ENCODE results near the gene FKBP14. TPM values are rescaled to one million over a fixed set of nuclear protein-coding genes. Genes with fewer than 3 reads are reported as not detected.

Gene FKBP14
- total and polyA plus RNA-seq, 10 donors: 1.2 to 14.7 (median 8.8) TPM

GRCh38 chr7:30023524-30023923 lies 3.0 kb downstream of the FKBP14 start:
- H3K9me3 ChIP-seq: no peaks in the 10 kb centered on the region
- WGBS, 5 donors: 92 to 98% (median 96%) methylated on average over 6 of the region's 6 CpGs

GRCh38 chr7:30022991-30023390 lies 3.5 kb downstream of the FKBP14 start:
- TF ChIP-seq CTCF (IDR thresholded peaks at IDR 0.05 in 8 of 11, conservative IDR thresholded peaks at IDR 0.05 in 3 of 11) (no peak), POLR2A (IDR thresholded peaks at IDR 0.05) (no peak), POLR2AphosphoS5 (IDR thresholded peaks at IDR 0.05) (no peak)
- H3K36me3 ChIP-seq: peaks cover 0 to 10% (median 0%) of the 10 kb centered on the region in 6 donors
- no peak overlapping the region for H3K27ac ChIP-seq
- intact Hi-C loops (cut with DNase I; ENCODE audit: low total_unique reads): no loop called here
- no peak overlapping the region for H3K4me3 ChIP-seq
- no peaks in the 10 kb centered on the region for H3K9me3 ChIP-seq
- peaks cover 18 to 50% (median 30%) of the 10 kb centered on the region in 6 donors for H3K4me1 ChIP-seq
- no peaks in the 10 kb centered on the region for H3K27me3 ChIP-seq (replicated peaks in 1 of 7)
- DNase-seq: no peak

More at GRCh38 chr7:30023524-30023923, 3.0 kb downstream of the FKBP14 start:
- Histone ChIP-seq H3K27ac (no peak overlapping the region), H3K4me3 (no peak overlapping the region), H3K27me3 (replicated peaks in 1 of 7) (no peaks in the 10 kb centered on the region), H3K36me3 (peaks cover 0 to 5% (median 0%) of the 10 kb centered on the region in 6 donors), H3K4me1 (peaks cover 18 to 50% (median 30%) of the 10 kb centered on the region in 6 donors)
- TF ChIP-seq CTCF (IDR thresholded peaks at IDR 0.05 in 8 of 11, conservative IDR thresholded peaks at IDR 0.05 in 3 of 11): no peak
- no peak for TF ChIP-seq POLR2A (IDR thresholded peaks at IDR 0.05)
- no peak for TF ChIP-seq POLR2AphosphoS5 (IDR thresholded peaks at IDR 0.05)
- no peak for DNase-seq
- intact Hi-C loops (cut with DNase I; ENCODE audit: low total_unique reads): no loop called here

- DNase-seq: no peak
- WGBS, 5 donors: 20 to 47% (median 32%) methylated on average over 1 of the region's 1 CpG
- intact Hi-C loops (cut with DNase I; ENCODE audit: low total_unique reads): no loop called here
- TF ChIP-seq POLR2AphosphoS5 (IDR thresholded peaks at IDR 0.05) (no peak), POLR2A (IDR thresholded peaks at IDR 0.05) (no peak), CTCF (IDR thresholded peaks at IDR 0.05 in 8 of 11, conservative IDR thresholded peaks at IDR 0.05 in 3 of 11) (no peak)
- peaks cover 0 to 30% (median 3%) of the 10 kb centered on the region in 6 donors for H3K36me3 ChIP-seq
- H3K27me3 ChIP-seq (replicated peaks in 1 of 7): no peaks in the 10 kb centered on the region
- H3K9me3 ChIP-seq: no peaks in the 10 kb centered on the region
- no peak overlapping the region for H3K4me3 ChIP-seq
- H3K27ac ChIP-seq: no peak overlapping the region
- peaks cover 11 to 33% (median 15%) of the 10 kb centered on the region in 6 donors for H3K4me1 ChIP-seq
Measured at GRCh38 chr7:30020535-30020934, 6.0 kb downstream of the FKBP14 start.

GRCh38 chr7:30019960-30020359 lies 6.5 kb downstream of the FKBP14 start:
- H3K4me1 ChIP-seq: peaks cover 5 to 27% (median 9%) of the 10 kb centered on the region in 6 donors
- H3K27me3 ChIP-seq (replicated peaks in 1 of 7): no peaks in the 10 kb centered on the region
- no peak overlapping the region for H3K4me3 ChIP-seq
- no peak for DNase-seq
- H3K9me3 ChIP-seq: no peaks in the 10 kb centered on the region
- TF ChIP-seq POLR2AphosphoS5 (IDR thresholded peaks at IDR 0.05): no peak
- no peak for TF ChIP-seq CTCF (IDR thresholded peaks at IDR 0.05 in 8 of 11, conservative IDR thresholded peaks at IDR 0.05 in 3 of 11)
- TF ChIP-seq POLR2A (IDR thresholded peaks at IDR 0.05): no peak
- 98 to 100% (median 98%) methylated on average over 1 of the region's 1 CpG for WGBS, 5 donors
- intact Hi-C loops (cut with DNase I; ENCODE audit: low total_unique reads): no loop called here
- no peak overlapping the region for H3K27ac ChIP-seq
- H3K36me3 ChIP-seq: peaks cover 0 to 33% (median 4%) of the 10 kb centered on the region in 6 donors
